Stimulated activated CD8-positive, alpha-beta memory T cell treated with anti-CD3 and anti-CD28 coated beads, Interleukin-4, amount 100 ng/mL, for 1 hour (primary cell): ENCODE results near the gene EEF1A1.
"Not testable (repeated sequence)": the region's sequence is repeated elsewhere in the genome, so short reads cannot be mapped to it uniquely, and the experiment has no call there.

ENCODE experiments used
- DNase-seq, 2 donors: peaks; one replicate each; pipeline ENCODE4 v3.0.0-alpha.2; 2020; ENCODE audit warnings: low read depth in 2 of 2, low spot score in 1 of 2

Gene EEF1A1

DNA sequence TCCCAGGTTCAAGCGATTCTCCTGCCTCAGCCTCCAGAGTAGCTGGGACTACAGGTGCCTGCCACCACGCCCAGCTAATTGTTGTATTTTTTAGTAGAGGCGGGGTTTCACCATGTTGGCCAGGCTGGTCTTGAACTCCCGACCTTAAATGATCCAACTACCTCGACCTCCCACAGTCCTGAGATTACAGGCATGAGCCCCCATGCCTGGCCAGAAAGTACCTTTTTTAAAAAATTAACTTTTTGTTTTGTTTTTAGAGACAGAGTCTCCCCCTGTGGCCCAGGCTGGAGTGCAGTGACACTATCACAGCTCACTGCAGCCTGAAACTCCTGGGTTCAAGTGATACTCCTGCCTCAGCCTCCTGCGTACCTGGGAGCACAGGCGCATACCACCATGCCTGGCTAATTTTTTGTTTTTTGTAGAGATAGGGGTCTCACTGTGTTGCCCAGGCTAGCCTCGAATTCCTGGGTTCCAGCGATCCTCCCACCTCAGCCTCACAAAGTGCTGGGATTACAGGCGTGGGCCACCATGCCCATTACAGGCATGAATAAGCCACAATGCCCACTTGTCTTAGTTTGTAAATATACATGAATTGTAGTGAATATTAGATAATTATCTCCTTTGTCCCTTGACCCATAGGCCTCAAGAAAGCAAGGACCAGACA, 17.4 kb upstream of the EEF1A1 start:
- DNase-seq, result no peak

- no peak for DNase-seq
These were observed 16.8 kb upstream of the EEF1A1 start for GRCh38 chr6:73537677-73538076.

DNA sequence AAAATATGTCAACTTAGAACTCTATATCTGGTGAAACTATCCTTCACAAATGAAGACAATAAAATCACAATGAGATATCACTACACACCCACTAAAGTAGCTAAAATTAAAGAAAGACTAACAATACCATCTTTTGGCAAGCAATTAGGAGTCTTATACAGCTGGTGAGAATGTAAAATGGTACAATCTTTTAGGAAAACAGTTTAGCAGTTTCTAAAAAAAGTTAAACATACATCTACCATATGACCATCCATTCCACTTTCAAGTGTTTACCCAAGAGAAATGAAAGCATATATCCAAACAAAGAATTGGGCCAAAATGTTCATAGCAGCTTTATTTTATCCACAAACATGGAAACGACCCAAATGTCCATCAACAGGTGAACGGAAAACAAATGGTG, 13.8 kb upstream of the EEF1A1 start:
- DNase-seq, result no peak

- DNase-seq, result no peak
These were observed 11.5 kb upstream of the EEF1A1 start for GRCh38 chr6:73532293-73532692.

DNA sequence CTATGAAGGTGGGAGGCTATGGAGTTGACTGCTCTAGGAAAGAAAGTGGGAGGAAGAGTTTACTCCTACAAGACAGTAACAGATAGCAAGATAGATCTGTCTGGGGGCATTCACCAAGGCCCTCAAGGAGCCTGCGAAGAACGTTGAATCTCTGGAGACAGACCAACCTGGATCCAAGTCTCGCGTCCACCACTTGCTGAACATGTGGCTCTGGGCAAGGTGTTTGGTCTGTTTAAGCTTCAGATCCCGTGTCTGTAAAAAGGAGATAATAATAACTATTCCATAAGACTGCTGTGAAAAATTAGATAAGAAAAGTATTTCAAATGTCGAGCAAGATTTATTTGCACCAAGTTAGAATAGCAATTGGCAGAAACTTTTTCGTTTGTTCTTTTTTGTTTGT, 8.1 kb upstream of the EEF1A1 start:
- DNase-seq, result no peak

DNA sequence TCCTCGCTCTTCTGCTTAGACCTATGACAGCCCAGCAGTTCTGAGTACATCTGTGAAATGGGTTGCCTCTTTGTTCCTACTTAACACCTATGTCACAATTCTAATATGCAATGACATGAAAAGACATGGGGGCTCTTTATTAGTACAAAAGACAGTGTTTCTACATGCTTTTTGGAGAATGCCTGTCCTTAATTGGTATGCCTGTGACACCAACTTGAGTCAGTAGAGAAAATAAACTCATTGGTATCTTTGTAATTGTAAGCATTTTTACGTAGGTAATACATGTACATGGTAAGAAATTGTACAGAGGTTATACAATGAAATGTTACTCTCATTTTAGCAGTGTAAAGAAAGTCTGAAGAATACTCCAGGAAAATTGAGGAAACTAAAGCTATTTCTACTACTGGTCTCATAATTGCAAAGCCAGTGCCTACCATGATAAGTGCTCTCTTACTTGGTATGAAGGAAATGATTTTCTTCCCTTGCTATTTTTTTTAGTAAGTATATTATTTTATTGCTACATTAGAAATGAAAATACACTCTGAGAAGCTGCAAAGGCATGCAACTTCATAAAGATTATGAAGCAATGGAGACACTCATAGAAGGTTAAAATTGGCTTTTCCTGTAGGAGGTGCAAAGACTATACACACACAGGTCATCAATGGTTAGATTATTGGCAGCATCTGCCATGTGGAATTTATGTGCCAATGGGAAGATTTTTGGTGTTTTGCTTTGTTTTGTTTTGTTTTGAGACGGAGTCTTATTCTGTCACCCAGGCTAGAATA, 4.9 kb upstream of the EEF1A1 start:
- no peak for DNase-seq

DNA sequence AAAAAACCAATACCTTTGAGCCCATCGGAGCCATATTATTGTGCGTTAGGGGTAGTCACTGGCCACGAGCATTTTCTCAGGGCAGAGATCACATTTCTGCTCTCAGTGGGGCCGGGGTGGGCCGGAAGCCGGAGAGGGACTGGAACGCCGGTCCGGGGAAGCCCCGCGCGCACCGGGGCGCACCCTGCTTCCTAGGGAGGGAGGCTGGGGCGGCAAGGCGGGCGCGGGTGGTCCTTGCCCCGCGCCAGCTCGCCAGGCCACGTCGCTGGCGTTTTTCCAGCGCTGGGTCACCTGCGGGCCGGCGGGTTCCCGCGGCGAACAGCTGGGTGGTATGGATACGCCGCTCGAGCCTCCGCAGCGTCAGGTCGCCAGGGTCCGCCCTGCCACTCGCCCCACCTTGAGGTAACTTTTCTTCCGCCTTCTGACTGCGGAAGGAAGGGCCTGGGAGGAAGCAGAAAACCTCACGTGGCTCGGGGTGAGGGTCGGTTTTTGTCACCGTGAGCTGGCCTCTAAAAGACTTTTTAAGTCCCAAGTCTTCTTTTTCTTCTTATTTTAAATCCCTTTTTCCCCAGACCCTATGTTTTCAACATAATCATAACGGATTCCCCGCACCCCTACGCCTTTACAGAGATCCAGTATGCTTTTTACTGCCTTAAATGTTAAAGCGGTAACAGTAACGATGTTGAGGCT, 2.7 kb upstream of the EEF1A1 start:
- peak; percentile 53 to 59 for DNase-seq

- DNase-seq, result peak; percentile 32 to 50
These were observed 636 bp upstream of the EEF1A1 start for GRCh38 chr6:73521351-73521985.

DNA sequence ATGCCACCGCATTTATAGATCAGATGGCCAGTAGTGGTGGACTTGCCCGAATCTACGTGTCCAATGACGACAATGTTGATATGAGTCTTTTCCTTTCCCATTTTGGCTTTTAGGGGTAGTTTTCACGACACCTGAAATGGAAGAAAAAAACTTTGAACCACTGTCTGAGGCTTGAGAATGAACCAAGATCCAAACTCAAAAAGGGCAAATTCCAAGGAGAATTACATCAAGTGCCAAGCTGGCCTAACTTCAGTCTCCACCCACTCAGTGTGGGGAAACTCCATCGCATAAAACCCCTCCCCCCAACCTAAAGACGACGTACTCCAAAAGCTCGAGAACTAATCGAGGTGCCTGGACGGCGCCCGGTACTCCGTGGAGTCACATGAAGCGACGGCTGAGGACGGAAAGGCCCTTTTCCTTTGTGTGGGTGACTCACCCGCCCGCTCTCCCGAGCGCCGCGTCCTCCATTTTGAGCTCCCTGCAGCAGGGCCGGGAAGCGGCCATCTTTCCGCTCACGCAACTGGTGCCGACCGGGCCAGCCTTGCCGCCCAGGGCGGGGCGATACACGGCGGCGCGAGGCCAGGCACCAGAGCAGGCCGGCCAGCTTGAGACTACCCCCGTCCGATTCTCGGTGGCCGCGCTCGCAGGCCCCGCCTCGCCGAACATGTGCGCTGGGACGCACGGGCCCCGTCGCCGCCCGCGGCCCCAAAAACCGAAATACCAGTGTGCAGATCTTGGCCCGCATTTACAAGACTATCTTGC, 725 bp downstream of the EEF1A1 start:
- peak; percentile 59 to 63 for DNase-seq

DNA sequence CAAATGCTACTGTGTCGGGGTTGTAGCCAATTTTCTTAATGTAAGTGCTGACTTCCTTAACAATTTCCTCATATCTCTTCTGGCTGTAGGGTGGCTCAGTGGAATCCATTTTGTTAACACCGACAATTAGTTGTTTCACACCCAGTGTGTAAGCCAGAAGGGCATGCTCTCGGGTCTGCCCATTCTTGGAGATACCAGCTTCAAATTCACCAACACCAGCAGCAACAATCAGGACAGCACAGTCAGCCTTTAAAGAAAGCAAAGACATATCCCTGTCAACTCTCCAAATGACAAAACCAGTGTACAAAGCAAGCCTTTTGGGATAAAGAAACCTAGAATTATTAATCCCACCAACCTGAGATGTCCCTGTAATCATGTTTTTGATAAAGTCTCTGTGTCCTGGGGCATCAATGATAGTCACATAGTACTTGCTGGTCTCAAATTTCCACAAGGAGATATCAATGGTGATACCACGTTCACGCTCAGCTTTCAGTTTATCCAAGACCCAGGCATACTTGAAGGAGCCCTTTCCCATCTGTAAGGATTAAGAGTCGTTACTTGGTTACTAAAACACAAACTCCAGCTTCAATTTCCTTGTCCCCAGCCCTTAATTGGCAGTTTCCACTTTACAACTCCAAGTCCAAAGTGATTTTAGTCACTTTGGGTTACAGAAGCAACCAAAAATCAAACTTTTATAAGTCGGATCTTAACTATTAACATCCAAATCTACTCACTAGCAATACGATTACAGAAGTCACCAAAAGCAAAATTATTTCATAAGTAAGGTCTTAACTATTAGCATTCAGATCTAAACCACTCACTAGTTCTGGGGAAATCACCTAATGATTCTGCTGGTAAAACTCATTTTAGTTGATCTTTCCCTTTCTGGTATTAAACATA, 1.6 kb downstream of the EEF1A1 start:
- DNase-seq, result not testable (repeated sequence)

GRCh38 chr6:73518100-73518981, 2.5 kb downstream of the EEF1A1 start:
- DNase-seq, result not testable (repeated sequence)

DNA sequence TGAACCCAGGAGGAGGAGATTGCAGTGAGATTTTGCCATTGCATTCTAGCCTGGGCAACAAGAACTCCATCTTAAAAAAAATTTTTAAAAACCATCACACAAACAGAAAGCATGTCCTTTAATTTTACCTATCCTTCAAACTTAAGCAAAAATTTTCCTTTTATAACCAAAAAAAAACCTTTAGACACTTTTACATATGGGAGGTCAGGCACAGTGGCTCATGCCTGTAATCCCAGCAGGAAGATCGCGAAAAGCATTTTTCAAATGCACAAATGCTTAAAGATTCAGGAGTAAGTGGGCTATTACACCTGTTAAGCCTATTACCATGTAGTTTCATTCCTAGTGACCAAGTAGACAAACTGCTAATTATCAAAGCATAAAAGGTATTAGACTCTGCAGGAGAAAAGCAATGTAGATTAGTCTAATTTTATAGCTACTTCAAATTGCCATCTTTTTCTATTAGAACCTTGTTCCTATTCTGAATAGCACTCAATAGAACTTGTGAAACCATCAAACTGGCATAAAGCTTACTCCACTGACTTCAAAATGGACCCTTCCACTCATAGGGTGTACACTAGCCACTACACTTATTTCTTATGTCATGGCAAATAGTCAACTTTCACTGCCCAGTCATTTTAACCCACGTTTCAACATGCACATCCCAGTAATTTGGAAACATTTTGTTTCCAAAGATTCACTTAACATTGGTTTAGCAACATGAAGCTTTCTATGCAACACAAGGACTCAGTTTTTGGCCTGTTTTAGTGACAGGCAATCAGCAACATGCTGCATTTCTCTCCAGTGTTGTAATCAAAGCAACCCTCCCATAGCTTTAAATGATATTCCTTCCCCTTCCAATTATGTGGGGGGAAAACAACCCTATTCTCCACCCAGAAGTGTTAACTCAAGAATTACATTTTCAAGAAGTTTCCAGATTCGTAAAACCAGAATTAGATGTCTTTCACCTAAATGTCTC, 4.0 kb downstream of the EEF1A1 start:
- DNase-seq, result no peak

- DNase-seq, result no peak
These were observed 5.6 kb downstream of the EEF1A1 start for GRCh38 chr6:73515204-73515655.

DNA sequence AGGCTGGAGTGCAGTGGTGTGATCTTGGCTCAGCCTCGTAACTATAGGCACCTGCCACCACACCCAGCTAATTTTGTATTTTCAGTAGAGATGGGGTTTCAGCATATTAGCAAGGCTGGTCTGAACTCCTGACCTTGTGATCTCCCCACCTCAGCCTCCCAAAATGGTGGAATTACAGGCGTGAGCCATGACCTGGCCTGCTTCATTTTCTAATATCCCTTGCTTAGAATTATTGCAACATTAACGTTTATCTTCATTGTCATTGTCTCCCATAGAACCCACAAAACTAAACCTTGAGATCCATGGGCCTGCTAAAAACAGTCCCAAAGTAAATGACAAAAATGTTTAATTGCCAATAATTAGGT, 6.1 kb downstream of the EEF1A1 start:
- DNase-seq, result no peak

DNA sequence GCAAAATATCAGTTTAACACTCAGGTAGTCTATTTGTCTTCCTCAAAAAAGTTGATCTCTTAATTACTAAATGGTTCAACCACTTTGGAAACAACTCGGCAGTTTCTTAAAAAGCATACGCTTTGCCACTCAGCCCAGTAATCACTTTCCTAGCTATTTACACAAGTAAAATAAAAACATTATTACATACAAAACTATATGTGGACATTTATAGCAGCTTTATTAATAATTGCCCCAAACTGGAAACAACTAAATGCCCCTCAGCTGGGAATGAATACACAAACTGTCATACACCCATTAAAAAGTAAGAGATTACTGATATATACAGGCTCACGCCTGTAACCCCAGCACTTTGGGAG, 7.4 kb downstream of the EEF1A1 start:
- DNase-seq, result no peak

GRCh38 chr6:73511796-73512195, 9.0 kb downstream of the EEF1A1 start:
- DNase-seq, result no peak

DNA sequence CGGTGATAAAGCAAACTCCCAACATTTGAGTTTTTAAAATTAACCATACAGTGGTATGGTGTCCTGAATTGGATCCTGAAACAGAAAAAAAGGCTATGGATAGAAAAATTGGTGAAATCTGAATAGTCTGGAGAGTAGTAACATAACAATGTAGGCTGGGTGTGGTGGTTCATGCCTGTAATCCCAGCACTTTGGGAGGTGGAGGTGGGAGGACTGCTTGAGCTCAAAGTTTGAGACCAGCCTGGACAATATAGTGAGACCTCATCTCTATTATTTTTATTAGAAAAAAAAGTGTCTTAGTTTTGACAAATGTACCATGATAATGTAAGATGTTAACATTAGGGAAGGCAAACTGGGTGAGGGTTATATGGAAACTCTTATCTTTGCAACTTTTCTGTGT, 11.0 kb downstream of the EEF1A1 start:
- DNase-seq, result no peak

- DNase-seq, result no peak
These were observed 12.1 kb downstream of the EEF1A1 start for GRCh38 chr6:73508776-73509175.
